Measurements from ENCODE around the gene EFCAB5.

DNA sequence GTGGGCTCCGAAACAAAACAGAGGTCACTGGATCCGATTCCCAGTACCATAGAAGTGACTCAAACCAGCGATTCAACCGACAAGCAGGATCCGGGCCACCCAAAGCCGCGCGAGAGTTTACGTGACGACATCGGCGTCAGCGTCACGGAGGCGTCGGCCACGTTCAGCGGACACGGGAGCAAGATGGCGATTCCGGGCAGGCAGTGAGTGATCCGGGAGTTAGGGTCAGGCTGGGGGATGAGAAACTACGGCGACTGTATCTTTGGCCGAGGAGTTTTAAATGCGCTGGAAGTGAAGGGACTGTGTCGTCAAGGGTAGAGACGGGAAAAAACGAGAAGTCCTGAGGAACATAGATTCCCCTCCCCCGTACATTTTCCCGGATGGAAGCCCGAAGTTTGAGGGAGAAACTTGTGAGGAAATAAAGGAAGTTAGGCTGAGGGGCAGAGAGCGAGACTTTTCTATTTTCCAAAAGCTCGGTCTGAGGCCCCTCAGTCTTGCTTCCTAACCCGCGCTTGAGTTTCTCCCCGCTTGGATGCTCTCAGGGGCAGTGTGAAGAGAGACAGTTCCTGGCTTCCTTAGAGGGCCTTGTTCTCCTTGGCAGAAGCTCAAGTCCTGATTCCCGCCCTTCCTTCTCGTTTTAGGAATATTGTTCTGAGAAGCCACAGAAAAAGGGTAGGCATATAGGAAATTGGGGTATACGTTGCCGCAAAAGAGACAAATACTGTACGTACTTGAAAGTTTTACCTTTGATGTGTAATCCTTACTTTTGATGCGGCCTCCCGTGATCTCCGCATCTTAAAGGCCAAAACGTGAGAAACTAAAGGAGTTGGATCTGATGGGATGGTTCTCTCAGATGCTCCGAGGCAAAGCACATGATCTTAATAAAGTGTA lies 175.5 kb downstream of the EFCAB5 start, which contains the start of gene NSRP1:
- TF ChIP-seq, protein P1, sequence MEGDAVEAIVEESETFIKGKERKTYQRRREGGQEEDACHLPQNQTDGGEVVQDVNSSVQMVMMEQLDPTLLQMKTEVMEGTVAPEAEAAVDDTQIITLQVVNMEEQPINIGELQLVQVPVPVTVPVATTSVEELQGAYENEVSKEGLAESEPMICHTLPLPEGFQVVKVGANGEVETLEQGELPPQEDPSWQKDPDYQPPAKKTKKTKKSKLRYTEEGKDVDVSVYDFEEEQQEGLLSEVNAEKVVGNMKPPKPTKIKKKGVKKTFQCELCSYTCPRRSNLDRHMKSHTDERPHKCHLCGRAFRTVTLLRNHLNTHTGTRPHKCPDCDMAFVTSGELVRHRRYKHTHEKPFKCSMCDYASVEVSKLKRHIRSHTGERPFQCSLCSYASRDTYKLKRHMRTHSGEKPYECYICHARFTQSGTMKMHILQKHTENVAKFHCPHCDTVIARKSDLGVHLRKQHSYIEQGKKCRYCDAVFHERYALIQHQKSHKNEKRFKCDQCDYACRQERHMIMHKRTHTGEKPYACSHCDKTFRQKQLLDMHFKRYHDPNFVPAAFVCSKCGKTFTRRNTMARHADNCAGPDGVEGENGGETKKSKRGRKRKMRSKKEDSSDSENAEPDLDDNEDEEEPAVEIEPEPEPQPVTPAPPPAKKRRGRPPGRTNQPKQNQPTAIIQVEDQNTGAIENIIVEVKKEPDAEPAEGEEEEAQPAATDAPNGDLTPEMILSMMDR (IDR thresholded peaks at IDR 0.05; ENCODE audit: low read depth, low read length) = no peak
- TF ChIP-seq, protein P2, sequence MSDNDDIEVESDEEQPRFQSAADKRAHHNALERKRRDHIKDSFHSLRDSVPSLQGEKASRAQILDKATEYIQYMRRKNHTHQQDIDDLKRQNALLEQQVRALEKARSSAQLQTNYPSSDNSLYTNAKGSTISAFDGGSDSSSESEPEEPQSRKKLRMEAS (IDR thresholded peaks at IDR 0.05; ENCODE audit: low read depth, low read length) = peak; percentile 81

Data from NB4 (cell line).